HG02943 (cell line): ENCODE results near the gene NRM.
A peak's percentile ranks its signal among the peaks of the same experiment; 100 is the strongest.
"Not testable (repeated sequence)": the region's sequence is repeated elsewhere in the genome, so short reads cannot be mapped to it uniquely, and the experiment has no call there.

Source experiments
- ATAC-seq: cut with Tn5 transposase; IDR thresholded peaks from one replicate; pipeline ENCODE4 v1.9.1; 2021; ENCODE audit warnings: mild to moderate bottlenecking, low read depth, moderate library complexity; ENCODE audit not compliant: unreplicated experiment

NRM gene

DNA sequence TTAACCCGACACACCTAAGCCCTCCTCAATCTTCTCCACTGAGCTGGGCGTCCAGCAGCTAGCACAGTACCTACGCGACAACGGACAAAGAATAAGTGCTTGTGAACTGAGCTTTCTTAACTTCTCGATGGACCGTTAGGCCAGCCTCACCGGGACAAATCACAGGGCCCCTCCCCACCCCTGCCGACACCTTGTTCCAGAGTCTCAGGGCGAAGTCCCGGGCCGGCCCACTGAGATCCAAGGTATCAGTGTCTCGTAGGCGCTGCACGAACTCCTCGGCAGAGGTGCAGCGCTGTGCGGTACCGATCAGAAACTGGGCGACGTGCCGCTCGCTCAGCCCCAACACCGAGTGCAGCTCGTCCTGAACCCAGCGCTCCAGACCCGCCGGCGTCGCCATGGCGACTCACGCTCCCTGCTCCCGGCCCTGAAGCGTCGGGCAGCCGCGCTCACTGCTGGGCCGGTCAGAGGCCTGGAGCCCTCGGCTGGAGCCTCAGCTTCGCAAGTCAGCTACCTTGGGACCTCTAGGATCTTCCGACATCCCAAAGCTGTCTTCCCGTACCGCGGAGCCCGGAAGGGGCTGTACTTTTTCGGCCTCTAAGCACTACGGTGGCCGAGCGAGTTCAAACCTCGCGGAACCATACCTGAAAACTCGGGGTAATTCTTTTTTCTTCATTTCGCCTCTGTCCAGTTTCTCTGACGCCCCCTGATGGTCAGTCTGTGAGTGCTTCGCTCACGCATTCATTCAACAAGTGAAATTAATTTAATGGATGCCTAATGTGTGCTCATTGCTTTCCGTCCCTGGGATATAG, 18.1 kb downstream of the NRM start, which contains the start of gene DHX16:
Gene DHX16, minus strand, starts transcription at position 562 of the 809 bp plus-strand sequence. Its CDS starts 165 bp downstream, at position 397.
- ATAC-seq = peak; percentile 62

DNA sequence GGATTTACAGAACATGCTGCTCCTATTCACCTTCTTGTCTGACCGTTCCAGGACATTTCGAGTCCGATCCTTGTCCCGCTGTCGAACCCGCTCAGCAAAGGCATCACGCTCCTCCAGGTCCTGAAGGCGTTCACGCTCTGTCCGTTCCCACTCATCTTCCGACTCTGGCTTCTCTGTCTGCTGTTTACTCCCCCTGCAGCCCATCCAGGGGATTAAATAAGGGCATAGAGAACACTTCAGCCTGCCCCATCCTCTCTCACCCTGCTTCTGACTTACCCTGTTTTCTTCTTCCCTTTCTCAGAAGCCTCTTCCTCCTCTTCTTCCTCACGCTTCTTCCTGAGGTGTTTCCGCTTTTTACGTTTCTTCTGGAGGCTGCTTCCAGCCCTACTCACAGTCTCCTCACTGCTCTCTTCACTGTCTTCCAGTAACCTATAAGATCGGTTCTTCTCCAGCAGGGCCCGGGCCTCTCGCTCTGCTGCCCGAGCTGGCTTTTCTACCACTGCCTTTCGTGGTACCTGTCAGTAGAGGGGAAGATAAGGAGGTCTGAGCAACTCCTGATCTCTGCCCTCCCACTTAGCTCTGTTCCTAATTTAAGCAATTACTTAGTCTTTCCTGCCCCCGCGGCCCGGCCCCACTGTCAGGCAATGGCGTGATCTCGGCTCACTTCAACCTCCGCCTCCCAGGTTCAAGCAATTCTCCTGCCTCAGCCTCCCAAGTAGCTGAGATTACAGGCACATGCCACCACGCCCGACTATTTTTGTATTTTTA, 19.8 kb downstream of the NRM start:
- no peak for ATAC-seq

DNA sequence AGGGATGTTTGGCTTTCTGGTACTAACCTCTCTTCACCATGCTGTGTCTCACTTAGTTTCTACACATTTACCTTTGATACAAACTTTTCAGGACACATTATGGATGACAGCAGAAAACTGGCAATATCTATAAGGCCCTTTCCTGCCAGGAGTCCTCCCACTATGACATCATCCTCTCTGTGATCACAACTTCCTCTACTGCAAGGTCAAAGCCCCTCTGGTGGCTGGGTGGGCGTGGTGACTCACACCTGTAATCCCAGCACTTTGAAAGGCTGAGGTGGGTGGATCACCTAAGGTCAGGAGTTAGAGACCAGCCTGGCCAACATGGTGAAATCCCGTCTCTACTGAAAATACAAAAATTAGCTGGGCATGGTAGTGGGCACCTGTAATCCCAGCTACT, 24.5 kb downstream of the NRM start:
- not testable (repeated sequence) for ATAC-seq

DNA sequence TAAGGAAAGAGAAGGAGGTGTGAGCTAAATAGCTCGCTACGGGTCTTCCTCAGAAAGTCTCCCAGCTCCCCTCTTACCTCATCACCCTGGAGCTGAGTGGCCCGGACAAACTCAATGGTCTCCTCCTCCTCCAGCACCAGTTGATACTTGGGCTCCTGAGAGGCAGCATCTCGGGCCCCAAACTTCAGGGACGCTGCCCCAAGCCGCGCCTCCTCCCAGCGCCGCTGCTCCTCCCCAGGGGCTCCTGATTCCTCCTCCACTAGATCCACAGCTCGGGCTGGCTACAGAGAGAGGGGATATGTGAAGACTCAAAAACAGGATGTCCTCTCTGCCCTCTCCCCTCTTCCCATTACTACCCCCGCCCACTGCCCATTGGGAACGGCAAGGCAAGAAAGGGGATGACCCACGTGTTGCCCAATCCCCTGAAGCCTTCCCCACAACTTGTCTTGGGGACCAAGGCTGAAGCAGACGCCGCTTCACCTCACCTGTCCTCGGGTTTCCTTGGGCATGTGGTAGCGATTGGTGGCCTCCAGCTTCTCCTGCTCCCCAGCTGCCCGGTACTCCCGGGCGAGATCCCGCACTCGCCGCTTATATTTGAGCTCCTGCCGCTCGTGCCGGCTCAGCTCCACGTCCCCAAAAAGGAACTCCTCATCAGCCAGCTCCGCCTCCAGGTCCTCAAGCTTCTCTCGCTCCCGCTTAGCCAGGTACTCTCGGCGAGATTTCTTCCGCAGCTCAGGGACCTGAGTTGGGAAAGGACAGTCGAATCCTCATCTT, 25.6 kb downstream of the NRM start:
- ATAC-seq = no peak

GRCh38 chr6:30657922-30658321, 32.9 kb downstream of the NRM start:
- not testable (repeated sequence) for ATAC-seq

DNA sequence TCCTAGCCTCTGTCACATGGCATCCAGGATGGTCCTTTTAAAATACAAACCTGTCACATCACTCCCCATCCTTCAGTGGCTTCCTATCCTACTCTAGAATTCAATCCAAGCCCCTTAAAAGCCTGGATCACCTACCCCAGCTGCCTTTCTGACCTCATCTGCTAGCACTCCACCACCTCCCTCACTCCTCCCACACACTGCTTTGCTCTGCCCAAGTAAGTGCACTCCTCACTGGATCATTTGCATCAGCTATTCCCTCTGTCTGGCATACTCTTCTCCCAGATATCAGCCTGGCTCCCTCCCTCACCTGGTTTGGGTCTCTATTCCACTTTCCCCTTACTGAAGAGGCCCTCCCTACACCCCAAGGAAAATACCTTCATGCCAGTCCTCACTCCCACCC, 33.3 kb downstream of the NRM start:
- ATAC-seq = no peak

DNA sequence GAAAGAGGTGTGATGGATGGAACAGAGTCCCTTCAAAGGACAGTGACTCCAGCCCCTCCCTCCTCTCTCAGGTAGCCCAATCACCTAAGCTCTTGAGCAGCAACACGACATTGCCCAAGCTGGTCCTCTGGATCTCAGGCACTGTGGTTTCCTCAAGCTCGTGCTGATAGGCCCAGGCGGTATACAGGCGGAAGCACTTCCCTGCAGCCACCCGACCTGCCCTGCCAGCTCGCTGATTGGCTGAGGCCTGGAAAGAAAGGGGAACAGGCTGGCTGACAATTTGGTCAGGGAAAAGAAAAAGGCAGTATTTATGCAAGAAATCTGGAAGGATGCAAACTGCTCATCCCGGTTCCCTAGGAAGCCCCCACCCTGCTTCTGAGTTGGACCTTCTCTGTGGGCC, 34.3 kb downstream of the NRM start:
- no peak for ATAC-seq

DNA sequence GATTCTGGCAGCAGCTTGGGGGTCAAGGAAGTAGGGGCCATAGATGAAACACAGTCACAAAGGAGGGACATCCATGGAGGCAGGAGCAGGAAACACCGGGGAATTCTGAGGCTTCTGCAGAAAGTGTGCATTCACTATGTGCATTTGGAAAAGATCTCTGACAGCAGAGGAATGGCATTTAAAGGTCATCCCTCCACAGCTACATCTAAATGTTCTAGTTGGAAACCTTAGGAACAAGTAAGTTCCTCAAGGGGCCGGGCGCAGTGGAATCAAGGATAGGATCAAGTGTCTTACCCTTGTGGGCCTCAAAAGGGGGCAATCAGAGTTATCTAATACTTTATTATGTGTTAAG, 35.1 kb downstream of the NRM start:
- ATAC-seq = no peak

DNA sequence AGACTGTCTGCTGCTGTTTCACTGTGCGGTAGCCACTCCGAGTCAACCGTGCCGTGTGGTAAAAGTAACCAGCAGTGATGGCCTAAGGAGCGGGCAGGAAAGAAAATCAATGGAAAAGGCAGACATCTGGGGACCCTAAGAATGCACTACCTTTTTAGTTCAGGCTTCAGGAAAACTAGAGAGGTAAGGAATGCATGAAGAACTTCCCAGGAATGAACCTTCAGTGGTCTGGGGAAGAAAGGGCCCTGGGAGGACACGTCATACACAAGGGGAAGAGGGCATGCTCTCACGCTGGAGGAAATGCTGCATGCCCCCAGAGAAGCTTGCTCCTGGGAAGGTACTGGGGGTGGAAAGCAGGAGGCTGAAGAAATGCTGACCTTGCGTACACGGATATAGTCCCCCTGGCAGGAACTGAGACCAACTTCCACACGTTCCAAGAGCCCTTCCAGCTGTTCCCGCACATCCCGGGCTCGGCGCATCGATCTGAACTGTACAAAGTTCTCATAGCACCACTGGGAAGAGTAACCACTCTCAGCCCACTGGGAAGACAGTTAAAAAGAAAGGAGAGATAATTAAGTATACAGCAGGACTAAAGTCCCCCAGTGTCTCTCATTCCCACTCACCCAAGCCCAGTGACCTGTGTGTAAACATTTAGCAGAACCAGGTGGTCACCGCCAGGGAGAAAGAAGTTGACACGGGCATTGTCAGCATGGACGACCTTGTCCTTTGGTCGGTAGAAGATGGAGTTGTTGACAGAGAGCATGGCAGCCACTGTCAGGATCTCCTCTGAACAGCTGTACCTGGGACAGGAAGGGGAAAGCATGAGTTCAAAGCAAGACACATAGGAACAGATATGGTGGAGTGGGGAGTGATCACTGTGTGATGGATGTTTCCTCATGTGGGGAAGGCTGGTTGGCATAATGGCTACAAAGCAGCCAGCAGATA, 35.7 kb downstream of the NRM start:
- ATAC-seq = no peak

GRCh38 chr6:30651143-30651542, 39.6 kb downstream of the NRM start:
- ATAC-seq = no peak

GRCh38 chr6:30647242-30648116, 43.3 kb downstream of the NRM start:
- peak; percentile 51 for ATAC-seq

DNA sequence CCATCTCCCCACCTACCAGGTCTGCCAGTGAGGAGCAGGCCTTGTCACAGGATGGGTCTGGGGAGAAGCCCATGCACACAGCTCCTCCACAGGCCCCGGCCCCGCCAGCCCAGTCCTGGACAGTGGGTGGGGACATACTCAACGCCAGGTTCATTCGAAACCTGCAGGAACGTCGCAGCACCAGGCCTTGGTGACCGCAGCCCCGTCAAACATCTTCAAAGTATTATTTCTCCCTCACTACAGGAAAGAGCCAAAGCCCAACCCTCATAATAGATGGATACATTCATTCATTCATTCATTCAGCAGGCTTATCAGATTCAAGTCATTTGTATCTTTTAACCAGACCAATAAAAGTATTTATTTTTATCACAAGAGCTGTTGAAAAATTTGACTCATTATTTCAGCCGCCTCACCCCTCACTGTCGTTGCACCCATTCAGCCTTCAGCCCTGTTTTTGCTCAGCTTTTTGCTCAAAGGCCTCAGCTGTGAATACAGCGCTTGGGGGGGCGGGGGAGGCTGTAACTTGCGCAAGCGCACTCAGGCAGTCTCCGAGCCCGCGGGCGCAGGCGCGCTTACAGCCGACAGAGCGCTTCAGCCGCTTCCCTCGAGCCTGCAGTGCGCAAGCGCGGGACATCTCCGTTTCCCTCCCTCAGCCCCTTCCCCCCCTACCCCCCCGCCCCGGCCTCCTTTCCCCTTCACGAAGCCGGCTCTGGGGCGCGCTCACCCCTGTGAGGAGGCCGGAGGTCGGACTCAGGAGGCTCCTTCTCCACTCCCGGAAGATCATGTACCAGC, 44.1 kb downstream of the NRM start, which contains the start of gene C6orf136:
Gene C6orf136, plus strand, starts transcription at position 684 of the 792 bp plus-strand sequence. Its CDS starts 99 bp downstream, at position 783.
- ATAC-seq = peak; percentile 47

DNA sequence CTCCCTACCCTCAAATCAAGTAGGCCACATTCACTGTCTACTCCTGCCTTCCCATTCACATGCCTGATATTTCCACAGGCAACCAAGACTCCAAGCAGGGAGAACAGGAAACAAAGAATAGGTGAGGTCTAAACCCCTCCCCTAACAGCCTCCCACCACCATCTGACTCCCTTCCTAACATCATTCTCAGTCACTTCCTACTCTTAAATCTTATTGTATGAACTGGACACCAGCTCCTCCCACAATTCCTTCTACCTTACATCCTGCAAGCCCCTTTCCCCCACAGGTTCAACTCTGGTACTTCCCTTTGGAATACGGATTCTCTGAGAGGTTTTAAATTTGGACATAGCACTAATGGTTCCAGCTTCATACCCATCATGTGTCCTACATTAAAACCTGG, 44.8 kb downstream of the NRM start:
- no peak for ATAC-seq

DNA sequence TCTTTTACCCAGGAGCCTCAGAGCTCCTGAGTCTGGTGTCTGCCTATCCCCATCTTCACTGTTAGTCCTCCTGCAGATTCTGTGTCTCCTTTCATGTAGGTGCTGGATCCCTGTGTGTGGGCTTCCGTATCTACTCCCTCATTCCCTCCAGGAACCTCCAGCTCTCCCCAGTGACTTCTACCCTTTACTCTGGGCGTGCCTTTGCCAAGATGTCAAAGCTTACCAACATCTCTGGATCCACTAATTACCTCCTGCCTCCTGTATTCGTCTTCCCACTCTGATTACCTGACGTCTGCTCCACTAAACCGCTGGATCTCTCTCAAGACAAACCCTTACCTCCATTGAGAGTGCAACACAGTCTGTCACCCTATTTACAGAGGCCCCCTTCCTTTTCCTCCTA, 46.0 kb downstream of the NRM start:
- no peak for ATAC-seq

GRCh38 chr6:30643656-30644055, 47.1 kb downstream of the NRM start:
- no peak for ATAC-seq

DNA sequence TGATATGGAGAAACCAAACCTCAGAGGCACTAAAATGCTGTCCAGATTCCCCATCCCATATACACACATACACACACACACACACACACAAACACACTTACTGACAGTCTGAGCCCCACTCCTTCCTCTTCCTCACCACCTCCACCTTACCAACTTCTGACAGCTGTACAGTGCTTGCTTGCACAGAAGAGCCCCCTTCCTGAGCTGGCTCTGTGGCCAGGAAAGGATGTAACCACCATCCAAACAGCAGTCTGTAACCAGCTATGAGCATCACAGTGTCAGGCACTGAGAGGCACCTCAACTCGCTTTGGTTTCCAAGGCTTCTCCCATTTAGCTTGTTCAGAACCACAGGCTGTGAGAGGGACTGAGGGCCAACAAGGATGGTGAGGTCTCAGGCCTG, 49.7 kb downstream of the NRM start:
- ATAC-seq = no peak

DNA sequence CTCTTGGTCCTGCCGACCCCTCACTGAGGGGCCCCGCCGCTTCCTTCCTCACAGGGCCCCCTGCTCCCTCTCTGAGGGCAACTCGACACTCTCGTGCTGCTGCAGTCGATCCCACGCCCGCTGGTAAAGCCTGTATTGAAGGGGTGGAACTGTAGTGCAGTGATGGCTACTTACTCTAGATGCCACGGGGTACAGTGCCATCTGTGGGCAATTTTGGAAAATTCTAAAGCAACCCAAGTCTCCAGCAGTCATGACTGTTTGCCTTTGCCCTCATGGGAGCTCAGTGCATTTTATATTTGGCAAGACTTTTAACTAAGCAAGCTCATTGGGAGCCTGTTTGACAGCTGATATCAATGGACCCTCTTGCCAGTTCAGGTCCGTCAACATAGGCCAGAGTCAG, 50.3 kb downstream of the NRM start:
- ATAC-seq = no peak
